HepG2 (cell line): ENCODE results near the gene HECTD4. TPM values are rescaled to one million over a fixed set of nuclear protein-coding genes. Genes with fewer than 3 reads are reported as not detected.

ENCODE experiments used
- ATAC-seq: fragments of 200-7000 bp; cut with Tn5 transposase; 3 replicates; pipeline ENCODE4 v1.9.1; 2020; ENCODE audit warnings: mild to moderate bottlenecking, moderate library complexity
- BruUV-seq: library from RNA; stranded (reverse); fragments of 400-500 nt; replicated peaks from 2 replicates; lab custom pipeline; 2021; lab: Mats Ljungman, UMichigan
- CTCF ChIA-PET: fragments of 300-600 bp; formaldehyde crosslinking; extraction: SDS; loops from one replicate; lab custom pipeline; 2021; ENCODE audit warnings: low total read pairs, inconsistent platforms, low intra/inter-chr PET ratio; lab: Yijun Ruan, JAX
- POLR2A ChIA-PET: fragments of 350-600 bp; sonication (Branson Sonifier 250); formaldehyde crosslinking; loops from one replicate; lab custom pipeline; 2020; ENCODE audit warnings: antibody characterized with exemption, inconsistent platforms; lab: Yijun Ruan, JAX
- DNase-seq: peaks from one replicate; pipeline ENCODE4 v3.0.0-alpha.2; 2015; ENCODE audit warnings: low spot score
- FAIRE-seq: peaks from 3 replicates; lab custom pipeline; 2011; peaks lifted over from hg19 to GRCh38; lab: Jason Lieb, UNC
- H2AFZ ChIP-seq: one replicate; pipeline ENCODE4 v1.6.1; 2011; ENCODE audit warnings: low read length, inconsistent platforms
- H3K27ac ChIP-seq: fragments of 300-600 bp; 3 replicates; pipeline ENCODE4 v1.8.0; 2011; ENCODE audit warnings: mixed run types, mild to moderate bottlenecking, mixed read lengths, low read length, inconsistent platforms; ENCODE audit not compliant: insufficient read depth; ENCODE audit errors: extremely low read length
- H3K27me3 ChIP-seq, 2 experiments: fragments of 200-600 bp in 1 of 2; 2 replicates in 1 of 2; 3 replicates in 1 of 2; pipeline versions ENCODE4 v1.6.0 to v1.8.0; 2011; ENCODE audit warnings: low read length in 2 of 2, mild to moderate bottlenecking in 2 of 2, moderate library complexity in 2 of 2, inconsistent platforms in 1 of 2; ENCODE audit not compliant: insufficient read depth in 2 of 2, control insufficient read depth in 1 of 2
- H3K36me3 ChIP-seq, 2 experiments: fragments of 200-600 bp in 1 of 2; replicated peaks in 1 of 2; 2 replicates in 1 of 2; 3 replicates in 1 of 2; pipeline versions ENCODE4 v1.5.1 to v1.8.0; 2011; ENCODE audit warnings: low read length in 2 of 2, inconsistent platforms in 1 of 2; ENCODE audit not compliant: insufficient read depth in 2 of 2, control insufficient read depth in 1 of 2
- H3K4me1 ChIP-seq: 2 replicates; pipeline ENCODE4 v1.5.1; 2012; ENCODE audit warnings: low read length, inconsistent platforms; ENCODE audit not compliant: insufficient read depth
- H3K4me2 ChIP-seq: 2 replicates; pipeline ENCODE4 v1.6.0; 2011; ENCODE audit warnings: low read depth, low read length, inconsistent platforms
- H3K4me3 ChIP-seq, 3 experiments: fragments of 200-600 bp in 1 of 3; sonication (generic), shearing (Covaris generic) in 1 of 3; replicated peaks in 1 of 3; 2 replicates each; pipeline ENCODE4 v1.5.1; 2011 to 2016; ENCODE audit warnings: low read length in 3 of 3, inconsistent platforms in 2 of 3, low read depth in 2 of 3, mild to moderate bottlenecking in 2 of 3, control low read depth in 1 of 3, mixed read lengths in 1 of 3; ENCODE audit not compliant: insufficient read depth in 1 of 3
- H3K79me2 ChIP-seq: one replicate; pipeline ENCODE4 v1.6.1; 2011; ENCODE audit warnings: low read length, inconsistent platforms; ENCODE audit not compliant: insufficient read depth
- H3K9ac ChIP-seq: 2 replicates; pipeline ENCODE4 v1.6.0; 2011; ENCODE audit warnings: mild to moderate bottlenecking, low read depth, low read length, inconsistent platforms; ENCODE audit not compliant: insufficient read depth
- H3K9me3 ChIP-seq: 2 replicates; pipeline ENCODE4 v1.5.1; 2012; ENCODE audit warnings: mild to moderate bottlenecking, low read length
- H4K20me1 ChIP-seq: 2 replicates; pipeline ENCODE4 v1.6.0; 2011; ENCODE audit warnings: inconsistent platforms, mild to moderate bottlenecking, low read length, moderate library complexity; ENCODE audit not compliant: insufficient read depth
- CTCF ChIP-seq: sonication (generic); formaldehyde crosslinking; IDR thresholded peaks from 2 replicates; pipeline ENCODE4 v1.5.0; 2020; ENCODE audit warnings: mild to moderate bottlenecking, missing genetic modification reagents, moderate library complexity
- FOSL2 ChIP-seq: sonication (generic); formaldehyde crosslinking; IDR thresholded peaks from 2 replicates; pipeline ENCODE4 v1.4.0; 2020; ENCODE audit warnings: missing genetic modification reagents
- KDM5A ChIP-seq: fragments of 200-600 bp; sonication (generic); IDR thresholded peaks from 2 replicates; pipeline ENCODE4 v1.7.0; 2018; ENCODE audit warnings: antibody characterized with exemption, mild to moderate bottlenecking, low read length, borderline replicate concordance
- RAD21 ChIP-seq: fragments of 450-650 bp; formaldehyde crosslinking; IDR thresholded peaks from 2 replicates; pipeline ENCODE4 v1.5.0; 2020; ENCODE audit warnings: mild to moderate bottlenecking
- SMC3 ChIP-seq: IDR thresholded peaks from 2 replicates; pipeline ENCODE4 v1.6.1; 2011; ENCODE audit warnings: low read length, improper control_type of control experiment
- SOX6 ChIP-seq, 2 experiments: fragments of 450-650 bp in 1 of 2; sonication (generic) in 1 of 2; formaldehyde crosslinking in 1 of 2; IDR thresholded peaks; 2 replicates each; pipeline versions ENCODE4 v1.4.0 to v1.6.1; 2017 to 2020; ENCODE audit warnings: antibody characterized with exemption in 1 of 2, mild to moderate bottlenecking in 1 of 2, missing genetic modification reagents in 1 of 2
- STAG1 ChIP-seq: sonication (generic); formaldehyde crosslinking; IDR thresholded peaks from 2 replicates; pipeline ENCODE4 v1.4.0; 2020; ENCODE audit warnings: missing genetic modification reagents
- XRCC5 ChIP-seq: fragments of 200-400 bp; formaldehyde crosslinking; optimal IDR thresholded peaks from 2 replicates; pipeline ENCODE3; 2017; ENCODE audit warnings: mild to moderate bottlenecking, low read length
- ZFP37 ChIP-seq: sonication (generic); formaldehyde crosslinking; IDR thresholded peaks from 2 replicates; pipeline ENCODE4 v1.4.0; 2020; ENCODE audit warnings: missing genetic modification reagents, borderline replicate concordance
- ZKSCAN1 ChIP-seq: fragments of 150-350 bp; IDR thresholded peaks from 2 replicates; pipeline ENCODE4 v1.6.1; 2014; ENCODE audit warnings: low read length
- ZNF501 ChIP-seq: sonication (generic); formaldehyde crosslinking; IDR thresholded peaks from 2 replicates; pipeline ENCODE4 v1.5.1; 2020; ENCODE audit warnings: mild to moderate bottlenecking, moderate library complexity, missing genetic modification reagents
- ZNF589 ChIP-seq: sonication (generic); formaldehyde crosslinking; conservative IDR thresholded peaks from 2 replicates; pipeline ENCODE4 v1.8.0; 2022; ENCODE audit warnings: mild to moderate bottlenecking, moderate library complexity, missing genetic modification reagents
- ZNF598 ChIP-seq: sonication (generic); formaldehyde crosslinking; IDR thresholded peaks from 2 replicates; pipeline ENCODE4 v1.5.1; 2020; ENCODE audit warnings: mild to moderate bottlenecking, missing genetic modification reagents, borderline replicate concordance
- WGBS: methylation state at CpG from one replicate; pipeline ENCODE4 v1.1.6; 2017; ENCODE audit warnings: low lambda C conversion rate; 5-methylcytosine and 5-hydroxymethylcytosine counted together
- in situ Hi-C: cut with HindIII; loops from 2 replicates; pipeline ENCODE4 v1.10.0; 2017; ENCODE audit warnings: low pct_unique_long_range_greater_than_20kb; ENCODE audit not compliant: extremely low pct_ligation_motif_present
- intact Hi-C: fragments of 100-400 bp; cut with micrococcal nuclease; formaldehyde crosslinking; loops from one replicate; pipeline ENCODE4 v1.10.0; 2022; ENCODE audit not compliant: unreplicated experiment
- polyA plus RNA-seq, 8 experiments: library from polyadenylated mRNA; depleted of rRNA in 3 of 8; stranded (reverse) in 7 of 8; unstranded in 1 of 8; fragments of >200 nt; fragmentation: Illumina TruSeq in 4 of 8; extraction: Trizol in 4 of 8; gene quantifications; 2 replicates each; pipeline versions ENCODE4 v1.2.1 to v1.2.3, GENCODE V29; 2011 to 2016; ENCODE audit warnings: low read depth in 4 of 8, missing spikeins in 1 of 8, mixed read lengths in 1 of 8; ENCODE audit not compliant: insufficient read depth in 1 of 8
- total RNA-seq, 5 experiments: library from RNA; depleted of rRNA; stranded (reverse); fragments of >200 nt; fragmentation: Illumina TruSeq; extraction: Trizol; gene quantifications; 2 replicates each; pipeline ENCODE4 v1.2.3, GENCODE V29; 2016; ENCODE audit warnings: low read depth in 1 of 5

The HECTD4 gene
- total and polyA plus RNA-seq, 2 of the 13 experiments (the other 11 are each of a cell fraction or from before 2014, with no cell fraction given), result 9.0 to 11.4 TPM

- POLR2A ChIA-PET, result interaction anchor here (1.1 to 2.2 kb wide), 2 partner anchors 189 to 212 kb away, joined by 7 to 9 read pairs; no protein-coding TSS in a partner anchor
- no TSS peak for BruUV-seq
- intact Hi-C loops, result loop anchor here (1.0 to 2.0 kb wide), 2 partner anchors 189 to 213 kb away; no protein-coding TSS in a partner anchor
- H3K79me2 ChIP-seq, result no peaks in the 10 kb centered on the region
- peak; percentile 64 for DNase-seq
- TF ChIP-seq SMC3 (peak; percentile 81; the same call in 1 of the 2 replicates), ZNF598 (CRISPR knock-in tag) (0 out of 2 replicates have a peak, but pooled peaks have one; percentile 31), XRCC5 (peak; percentile 54), ZFP37 (CRISPR knock-in tag) (no peak), ZKSCAN1 (0 out of 2 replicates have a peak, but pooled peaks have one; percentile 25), FOSL2 (CRISPR knock-in tag) (0 out of 2 replicates have a peak, but pooled peaks have one; percentile 16), STAG1 (CRISPR knock-in tag) (peak; percentile 86), RAD21 (CRISPR knock-in tag) (peak; percentile 67), CTCF (CRISPR knock-in tag) (peak; percentile 84), KDM5A (no peak), ZNF589 (CRISPR knock-in tag) (no peak), SOX6 (IDR thresholded peaks at IDR 0.05) (no peak), SOX6 (CRISPR knock-in tag; IDR thresholded peaks at IDR 0.05) (peak; percentile 8; the same call in 1 of the 2 replicates), ZNF501 (0 out of 2 replicates have a peak, but pooled peaks have one; percentile 21)
- no peak overlapping the region for H2AFZ ChIP-seq
- in situ Hi-C loops, result loop anchor here (5.0 kb wide), 1 partner anchor 189 kb away; no protein-coding TSS in a partner anchor
- no peak overlapping the region for H3K4me3 ChIP-seq
- WGBS, result 92% methylated on average over 8 of the region's 9 CpGs
- no peak overlapping the region for H3K9ac ChIP-seq
- no peak overlapping the region for H3K27ac ChIP-seq
- peak; percentile 78 for FAIRE-seq
- CTCF ChIA-PET, result interaction anchor here (1.2 to 2.4 kb wide), 3 partner anchors 184 to 213 kb away, joined by 3 to 28 read pairs (median 8); partner anchors contain the start of gene HECTD4
- peaks cover 2 to 37% of the 10 kb centered on the region in 2 experiments; a peak in 4 of 5 replicates for H3K36me3 ChIP-seq
- H3K4me2 ChIP-seq, result no peak overlapping the region
- H3K4me1 ChIP-seq, result no peaks in the 10 kb centered on the region
- ATAC-seq, result peak; percentile 100
- no peaks in the 10 kb centered on the region for H3K9me3 ChIP-seq
- H3K27me3 ChIP-seq, result no peaks in the 10 kb centered on the region
- no peaks in the 10 kb centered on the region for H4K20me1 ChIP-seq
Measured at GRCh38 chr12:112198120-112198733, 184.0 kb downstream of the HECTD4 start.
